GM19025 (cell line): ENCODE results near the gene PHF13.

Experiments
- ATAC-seq: cut with Tn5 transposase; IDR thresholded peaks from one replicate; pipeline ENCODE4 v1.9.1; 2021; ENCODE audit warnings: mild to moderate bottlenecking, low read depth, moderate library complexity; ENCODE audit not compliant: unreplicated experiment

The PHF13 gene

DNA sequence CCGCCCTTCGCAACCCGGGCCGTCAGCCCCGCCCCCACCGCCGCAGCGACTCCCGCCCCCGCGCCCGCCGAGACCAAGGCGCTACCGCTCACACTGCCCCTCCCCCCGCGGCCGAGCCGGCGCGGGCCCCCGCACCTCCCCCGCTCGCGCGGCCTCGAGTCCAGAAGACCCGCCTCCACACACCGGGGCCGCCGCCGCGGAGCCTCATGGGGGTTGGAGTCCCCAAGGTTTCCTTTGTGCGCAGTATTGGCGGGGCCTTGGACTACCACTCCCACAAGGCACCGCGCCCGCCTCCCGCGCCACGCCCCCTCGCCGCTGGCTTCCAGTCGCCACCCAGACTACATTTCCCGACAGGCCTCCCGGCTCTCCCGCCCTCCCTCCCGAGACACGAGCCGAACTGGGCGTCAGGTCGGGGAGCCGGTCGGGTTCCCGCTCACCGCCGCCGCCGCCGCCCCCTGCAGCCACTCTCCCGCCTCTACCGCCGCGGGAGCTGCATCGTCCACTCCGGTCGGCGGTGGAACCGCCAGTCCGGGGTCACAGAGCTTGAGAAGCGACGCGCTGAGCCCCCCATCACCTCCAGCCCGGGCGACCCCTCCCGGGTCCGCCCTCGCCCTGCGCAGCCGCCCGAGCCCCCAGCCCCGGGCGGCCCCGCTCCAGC, at the start of gene PHF13:
Gene PHF13 (plus strand): TSS at position 371 of the 658 bp plus-strand sequence. CDS start 336 bp downstream, outside the sequence.
- ATAC-seq, result peak; percentile 92

DNA sequence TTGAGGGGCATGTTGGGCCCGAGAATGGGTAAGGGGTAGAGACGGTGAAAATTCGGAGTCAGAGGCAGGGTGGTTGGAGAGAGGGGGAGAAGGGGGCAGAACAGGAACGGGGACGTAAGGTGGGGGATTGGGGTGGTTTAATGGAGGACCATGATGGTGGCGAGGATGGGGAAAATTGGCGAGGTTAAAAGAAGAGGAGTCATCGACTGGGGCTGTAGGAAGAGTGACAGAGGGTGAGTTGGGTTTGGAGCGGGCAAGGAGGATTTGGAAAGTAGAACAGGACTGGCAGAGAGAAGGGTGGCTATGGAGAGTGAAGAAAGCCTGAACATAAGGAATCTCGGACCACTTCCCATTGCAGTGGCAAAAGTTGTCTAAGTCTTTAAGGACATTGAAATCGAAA, 44.5 kb upstream of the PHF13 start:
- no peak for ATAC-seq

DNA sequence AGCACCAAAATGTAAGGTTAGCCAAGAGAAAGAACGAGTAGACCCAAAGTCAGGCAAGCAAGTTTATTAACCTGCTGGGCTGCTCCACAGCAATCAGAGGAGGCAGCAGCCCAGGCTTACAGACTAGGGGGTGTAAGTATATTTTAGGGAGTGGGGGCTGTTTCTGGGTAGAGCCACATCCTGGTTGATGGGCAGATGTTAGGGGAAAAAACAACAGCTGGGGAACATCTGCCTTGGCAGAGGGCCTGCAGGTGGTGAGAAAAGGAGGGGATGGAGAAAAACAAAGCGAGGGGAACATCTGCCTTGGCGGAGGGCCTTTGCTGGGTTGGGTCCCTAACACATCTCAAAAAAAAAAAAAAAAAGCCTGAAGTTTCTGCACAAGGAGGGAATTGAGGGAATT, 43.4 kb upstream of the PHF13 start:
- no peak for ATAC-seq

DNA sequence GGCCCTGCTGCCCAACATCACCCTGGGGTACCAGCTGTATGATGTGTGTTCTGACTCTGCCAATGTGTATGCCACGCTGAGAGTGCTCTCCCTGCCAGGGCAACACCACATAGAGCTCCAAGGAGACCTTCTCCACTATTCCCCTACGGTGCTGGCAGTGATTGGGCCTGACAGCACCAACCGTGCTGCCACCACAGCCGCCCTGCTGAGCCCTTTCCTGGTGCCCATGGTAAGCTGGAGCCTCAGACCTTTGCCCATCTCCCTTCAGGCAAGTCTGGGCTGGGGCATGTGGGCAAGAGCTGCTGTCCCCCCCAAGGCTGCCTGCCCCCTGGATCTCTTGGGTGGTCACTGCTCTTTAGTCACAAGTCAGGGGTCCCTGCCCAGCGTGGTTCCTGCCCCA, 42.5 kb upstream of the PHF13 start:
- no peak for ATAC-seq

DNA sequence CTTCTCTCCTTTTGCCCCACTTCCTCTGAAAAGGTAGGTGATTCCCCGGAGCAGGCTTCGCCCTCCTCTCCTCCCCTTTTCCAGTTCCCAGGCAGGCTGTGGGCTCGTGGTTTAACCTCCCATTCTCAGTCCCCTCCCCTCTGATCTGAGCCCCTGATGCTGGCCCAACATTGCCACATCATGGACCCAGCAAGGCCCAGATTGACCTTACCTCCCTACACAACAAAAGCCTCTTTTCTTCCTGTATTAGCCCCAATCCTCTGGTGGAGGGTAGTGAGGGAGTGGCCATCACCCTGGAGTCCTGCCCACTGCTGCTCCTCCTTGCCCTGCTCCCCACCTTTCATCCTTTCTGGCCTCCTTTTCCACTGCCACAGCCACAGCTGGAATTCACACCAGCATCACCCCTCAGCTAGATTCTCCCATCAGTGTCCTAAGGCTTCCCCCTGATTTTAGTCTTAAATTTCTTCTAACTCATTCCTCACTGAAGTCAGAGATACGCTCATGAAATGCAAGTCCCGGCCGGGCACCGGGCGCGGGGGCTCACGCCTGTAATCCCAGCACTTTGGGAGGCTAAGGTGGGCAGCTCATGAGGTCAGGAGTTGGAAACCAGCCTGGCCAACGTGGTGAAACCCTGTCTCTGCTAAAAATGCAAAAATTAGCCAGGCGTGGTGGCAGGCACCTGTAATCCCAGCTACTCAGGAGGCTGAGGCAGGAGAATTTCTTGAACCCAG, 40.7 kb upstream of the PHF13 start:
- ATAC-seq, result no peak

DNA sequence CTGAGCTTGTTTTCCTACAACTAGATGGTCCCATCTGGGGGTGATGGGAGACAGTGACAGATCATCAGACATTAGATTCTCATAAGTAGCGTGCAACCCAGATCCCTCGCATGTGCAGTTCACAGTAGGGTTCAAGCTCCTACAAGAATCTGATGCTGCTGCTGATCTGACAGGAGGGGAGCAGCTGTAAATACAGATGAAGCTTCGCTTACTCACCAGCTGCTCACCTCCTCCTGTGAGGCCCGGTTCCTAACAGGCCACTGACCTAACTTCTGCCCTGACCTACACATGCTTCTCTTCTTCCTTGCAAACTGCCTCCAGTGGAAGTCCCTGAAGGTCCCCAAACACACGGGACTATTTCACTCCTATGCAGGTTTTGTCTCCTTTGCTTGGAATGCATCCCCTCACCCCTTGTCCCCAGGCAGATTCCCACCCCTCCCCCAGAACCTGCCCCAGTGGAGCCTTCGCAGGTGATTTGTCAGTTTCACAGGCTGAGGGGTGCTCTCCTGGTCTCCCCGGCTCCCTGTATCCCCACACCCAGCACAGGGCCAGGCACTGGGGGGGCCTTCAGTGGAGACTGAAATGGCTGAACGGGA, 39.4 kb upstream of the PHF13 start:
- no peak for ATAC-seq

DNA sequence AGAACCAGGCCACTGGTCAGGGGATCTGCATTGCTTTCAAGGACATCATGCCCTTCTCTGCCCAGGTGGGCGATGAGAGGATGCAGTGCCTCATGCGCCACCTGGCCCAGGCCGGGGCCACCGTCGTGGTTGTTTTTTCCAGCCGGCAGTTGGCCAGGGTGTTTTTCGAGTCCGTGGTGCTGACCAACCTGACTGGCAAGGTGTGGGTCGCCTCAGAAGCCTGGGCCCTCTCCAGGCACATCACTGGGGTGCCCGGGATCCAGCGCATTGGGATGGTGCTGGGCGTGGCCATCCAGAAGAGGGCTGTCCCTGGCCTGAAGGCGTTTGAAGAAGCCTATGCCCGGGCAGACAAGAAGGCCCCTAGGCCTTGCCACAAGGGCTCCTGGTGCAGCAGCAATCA, 38.7 kb upstream of the PHF13 start:
- ATAC-seq, result no peak

DNA sequence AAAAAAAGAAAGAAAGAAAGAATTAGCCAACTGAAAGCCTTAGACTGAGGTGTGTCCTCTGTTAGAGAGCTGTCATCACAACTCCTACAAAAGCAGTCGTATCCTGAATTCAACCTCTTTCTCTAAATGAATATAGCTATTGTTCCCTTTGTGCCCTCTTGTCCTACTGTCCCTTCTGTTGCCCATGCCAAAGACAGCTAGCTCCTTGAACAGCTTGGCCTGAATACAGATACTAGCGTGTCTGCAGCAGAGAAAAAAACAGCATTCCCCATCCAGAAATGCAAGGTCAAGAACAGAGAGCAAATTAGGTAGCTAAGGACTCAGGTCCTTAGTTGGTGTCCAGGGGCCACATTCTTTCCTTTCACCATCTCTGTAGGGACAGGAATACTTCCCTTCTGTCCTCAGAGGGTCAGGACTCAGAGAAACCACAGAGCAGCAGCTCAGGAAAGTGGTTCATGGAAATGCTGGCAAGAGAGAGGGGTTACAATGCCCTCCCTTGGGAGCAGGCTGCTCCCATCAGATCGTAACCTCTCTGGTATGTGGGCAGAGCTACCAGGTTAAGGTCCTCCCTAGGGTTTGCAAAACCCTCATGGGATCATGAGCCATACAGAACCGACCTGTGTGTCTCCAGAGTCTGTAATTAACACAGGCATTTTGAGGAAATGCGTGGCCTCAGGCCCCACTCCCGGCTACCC, 35.6 kb upstream of the PHF13 start:
- no peak for ATAC-seq

DNA sequence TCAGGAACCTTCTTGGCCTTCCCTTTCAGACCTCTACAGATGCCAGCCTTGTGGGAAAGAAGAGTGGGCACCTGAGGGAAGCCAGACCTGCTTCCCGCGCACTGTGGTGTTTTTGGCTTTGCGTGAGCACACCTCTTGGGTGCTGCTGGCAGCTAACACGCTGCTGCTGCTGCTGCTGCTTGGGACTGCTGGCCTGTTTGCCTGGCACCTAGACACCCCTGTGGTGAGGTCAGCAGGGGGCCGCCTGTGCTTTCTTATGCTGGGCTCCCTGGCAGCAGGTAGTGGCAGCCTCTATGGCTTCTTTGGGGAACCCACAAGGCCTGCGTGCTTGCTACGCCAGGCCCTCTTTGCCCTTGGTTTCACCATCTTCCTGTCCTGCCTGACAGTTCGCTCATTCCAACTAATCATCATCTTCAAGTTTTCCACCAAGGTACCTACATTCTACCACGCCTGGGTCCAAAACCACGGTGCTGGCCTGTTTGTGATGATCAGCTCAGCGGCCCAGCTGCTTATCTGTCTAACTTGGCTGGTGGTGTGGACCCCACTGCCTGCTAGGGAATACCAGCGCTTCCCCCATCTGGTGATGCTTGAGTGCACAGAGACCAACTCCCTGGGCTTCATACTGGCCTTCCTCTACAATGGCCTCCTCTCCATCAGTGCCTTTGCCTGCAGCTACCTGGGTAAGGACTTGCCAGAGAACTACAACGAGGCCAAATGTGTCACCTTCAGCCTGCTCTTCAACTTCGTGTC, 34.7 kb upstream of the PHF13 start:
- no peak for ATAC-seq

DNA sequence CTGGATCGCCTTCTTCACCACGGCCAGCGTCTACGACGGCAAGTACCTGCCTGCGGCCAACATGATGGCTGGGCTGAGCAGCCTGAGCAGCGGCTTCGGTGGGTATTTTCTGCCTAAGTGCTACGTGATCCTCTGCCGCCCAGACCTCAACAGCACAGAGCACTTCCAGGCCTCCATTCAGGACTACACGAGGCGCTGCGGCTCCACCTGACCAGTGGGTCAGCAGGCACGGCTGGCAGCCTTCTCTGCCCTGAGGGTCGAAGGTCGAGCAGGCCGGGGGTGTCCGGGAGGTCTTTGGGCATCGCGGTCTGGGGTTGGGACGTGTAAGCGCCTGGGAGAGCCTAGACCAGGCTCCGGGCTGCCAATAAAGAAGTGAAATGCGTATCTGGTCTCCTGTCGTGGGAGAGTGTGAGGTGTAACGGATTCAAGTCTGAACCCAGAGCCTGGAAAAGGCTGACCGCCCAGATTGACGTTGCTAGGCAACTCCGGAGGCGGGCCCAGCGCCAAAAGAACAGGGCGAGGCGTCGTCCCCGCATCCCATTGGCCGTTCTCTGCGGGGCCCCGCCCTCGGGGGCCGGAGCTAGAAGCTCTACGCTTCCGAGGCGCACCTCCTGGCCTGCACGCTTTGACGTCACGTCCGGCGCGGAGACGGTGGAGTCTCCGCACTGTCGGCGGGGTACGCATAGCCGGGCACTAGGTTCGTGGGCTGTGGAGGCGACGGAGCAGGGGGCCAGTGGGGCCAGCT, 34.0 kb upstream of the PHF13 start, which contains the start of gene ZBTB48:
Gene ZBTB48 (plus strand): TSS at position 621 of the 745 bp plus-strand sequence. CDS start 616 bp downstream, outside the sequence.
- peak; percentile 94 for ATAC-seq

DNA sequence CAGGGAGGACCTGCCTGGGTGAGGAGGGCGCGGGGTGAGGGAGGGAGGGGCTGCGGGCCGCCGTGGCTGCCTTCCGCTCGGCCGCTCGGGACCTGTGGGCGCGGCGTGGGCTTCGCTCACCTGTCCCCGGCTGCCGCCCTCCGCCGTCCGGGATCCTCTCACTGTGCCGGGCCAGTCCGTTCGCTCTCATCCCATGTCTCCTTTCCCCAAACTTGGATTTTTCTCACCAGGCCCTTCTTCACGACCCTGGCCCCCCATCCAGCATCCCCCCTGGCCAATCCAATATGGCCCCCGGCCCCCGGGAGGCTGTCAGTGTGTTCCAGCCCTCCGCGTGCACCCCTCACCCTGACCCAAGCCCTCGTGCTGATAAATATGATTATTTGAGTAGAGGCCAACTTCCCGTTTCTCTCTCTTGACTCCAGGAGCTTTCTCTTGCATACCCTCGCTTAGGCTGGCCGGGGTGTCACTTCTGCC, 33.4 kb upstream of the PHF13 start:
- ATAC-seq, result no peak

DNA sequence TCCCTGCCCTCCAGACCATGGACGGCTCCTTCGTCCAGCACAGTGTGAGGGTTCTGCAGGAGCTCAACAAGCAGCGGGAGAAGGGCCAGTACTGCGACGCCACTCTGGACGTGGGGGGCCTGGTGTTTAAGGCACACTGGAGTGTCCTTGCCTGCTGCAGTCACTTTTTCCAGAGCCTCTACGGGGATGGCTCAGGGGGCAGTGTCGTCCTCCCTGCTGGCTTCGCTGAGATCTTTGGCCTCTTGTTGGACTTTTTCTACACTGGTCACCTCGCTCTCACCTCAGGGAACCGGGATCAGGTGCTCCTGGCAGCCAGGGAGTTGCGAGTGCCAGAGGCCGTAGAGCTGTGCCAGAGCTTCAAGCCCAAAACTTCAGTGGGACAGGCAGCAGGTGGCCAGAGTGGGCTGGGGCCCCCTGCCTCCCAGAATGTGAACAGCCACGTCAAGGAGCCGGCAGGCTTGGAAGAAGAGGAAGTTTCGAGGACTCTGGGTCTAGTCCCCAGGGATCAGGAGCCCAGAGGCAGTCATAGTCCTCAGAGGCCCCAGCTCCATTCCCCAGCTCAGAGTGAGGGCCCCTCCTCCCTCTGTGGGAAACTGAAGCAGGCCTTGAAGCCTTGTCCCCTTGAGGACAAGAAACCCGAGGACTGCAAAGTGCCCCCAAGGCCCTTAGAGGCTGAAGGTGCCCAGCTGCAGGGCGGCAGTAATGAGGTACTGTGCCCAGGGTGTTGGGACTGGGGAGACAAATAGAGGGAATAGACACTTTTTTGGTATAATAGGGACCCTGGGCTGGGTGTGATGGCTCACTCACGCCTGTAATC, 32.7 kb upstream of the PHF13 start:
- no peak for ATAC-seq

DNA sequence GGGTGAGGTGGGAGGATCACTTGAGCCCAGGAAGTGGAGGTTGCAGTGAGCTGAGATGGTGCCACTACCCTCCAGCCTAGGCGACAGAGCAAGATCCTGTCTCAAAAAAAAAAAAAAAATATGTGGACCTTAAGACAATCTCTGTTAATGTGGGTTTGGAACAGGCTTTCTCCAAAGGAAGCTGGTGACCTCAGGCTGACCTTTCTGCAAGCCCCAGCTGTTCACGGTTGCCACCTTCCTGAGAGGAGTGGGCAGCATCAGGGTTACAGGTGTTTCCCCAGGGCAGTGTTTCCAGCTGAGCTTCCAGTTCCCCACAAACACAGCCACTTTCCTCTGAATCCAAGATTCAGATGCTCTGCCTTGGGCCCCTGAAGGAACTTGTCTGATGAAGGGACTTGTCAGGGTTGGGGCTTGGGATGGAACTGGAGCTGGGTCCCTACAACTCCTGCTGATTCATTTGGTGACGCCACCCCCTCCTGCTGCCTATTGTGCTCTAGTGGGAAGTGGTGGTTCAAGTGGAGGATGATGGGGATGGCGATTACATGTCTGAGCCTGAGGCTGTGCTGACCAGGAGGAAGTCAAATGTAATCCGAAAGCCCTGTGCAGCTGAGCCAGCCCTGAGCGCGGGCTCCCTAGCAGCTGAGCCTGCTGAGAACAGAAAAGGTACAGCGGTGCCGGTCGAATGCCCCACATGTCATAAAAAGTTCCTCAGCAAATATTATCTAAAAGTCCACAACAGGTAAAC, 31.8 kb upstream of the PHF13 start:
- no peak for ATAC-seq

DNA sequence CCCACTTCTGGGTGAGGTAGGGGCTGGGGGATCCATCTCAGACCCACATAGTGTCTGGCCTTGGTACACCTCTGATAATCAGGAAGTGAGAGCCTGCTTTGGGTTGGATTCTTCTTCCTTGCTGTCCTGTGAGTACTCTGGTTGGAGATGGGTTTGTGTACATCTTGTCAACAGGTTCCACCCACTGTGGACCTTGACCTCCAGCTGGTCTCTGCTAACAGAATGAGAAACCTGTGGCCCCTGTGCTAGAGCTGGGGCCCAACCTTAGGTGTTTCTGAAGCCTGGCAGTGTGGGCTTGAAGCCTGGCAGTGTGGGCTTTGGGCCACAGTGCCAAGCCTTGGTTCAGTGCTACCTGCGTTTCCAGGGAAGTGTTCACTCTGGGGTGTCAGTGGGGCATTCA, 31.2 kb upstream of the PHF13 start:
- peak; percentile 30 for ATAC-seq

DNA sequence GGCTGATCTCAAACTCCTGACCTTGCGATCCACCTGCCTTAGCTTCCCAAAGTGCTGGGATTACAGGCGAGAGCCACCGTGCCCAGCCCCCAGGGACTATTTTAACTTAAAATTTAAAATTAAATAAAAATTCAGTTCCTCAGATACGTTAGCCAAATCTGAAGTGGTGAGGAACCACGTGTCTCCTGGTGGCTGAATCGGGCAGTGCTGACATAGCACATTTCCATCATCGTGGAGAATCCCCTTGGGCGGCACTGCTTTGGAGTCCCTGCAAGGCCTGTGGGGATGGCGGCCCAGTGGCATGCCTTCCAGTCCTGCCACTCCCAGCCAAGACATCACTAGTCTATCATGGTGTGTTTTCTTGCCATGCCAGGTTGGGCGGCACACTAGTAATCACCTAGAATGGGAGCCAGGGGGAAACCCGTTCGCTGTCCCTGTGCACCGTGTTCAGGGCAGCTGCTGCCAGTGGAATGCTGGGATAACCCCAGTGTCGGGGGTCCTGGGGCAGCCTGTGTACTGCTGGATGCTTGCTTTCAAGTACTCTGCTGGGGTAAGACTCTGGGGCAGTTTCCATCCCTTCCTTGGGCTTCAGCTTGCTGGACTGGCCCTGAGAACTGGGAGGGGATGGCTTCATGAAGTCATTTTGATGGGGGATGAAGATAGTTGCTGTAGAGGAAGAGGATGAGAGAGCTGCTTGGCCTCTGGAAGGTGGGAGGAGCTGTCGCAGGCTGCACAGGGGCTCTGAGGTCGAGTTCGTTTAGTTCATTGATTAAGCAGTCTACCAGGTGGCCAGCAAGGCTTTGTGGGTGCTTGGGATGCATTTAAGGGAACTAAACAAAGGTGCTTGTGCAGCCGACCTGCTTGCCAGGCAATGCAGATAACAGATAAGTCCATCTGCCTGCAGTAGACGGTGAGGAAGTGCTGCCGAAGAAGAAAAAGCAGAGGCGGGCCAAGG, 29.1 kb upstream of the PHF13 start:
- no peak for ATAC-seq

DNA sequence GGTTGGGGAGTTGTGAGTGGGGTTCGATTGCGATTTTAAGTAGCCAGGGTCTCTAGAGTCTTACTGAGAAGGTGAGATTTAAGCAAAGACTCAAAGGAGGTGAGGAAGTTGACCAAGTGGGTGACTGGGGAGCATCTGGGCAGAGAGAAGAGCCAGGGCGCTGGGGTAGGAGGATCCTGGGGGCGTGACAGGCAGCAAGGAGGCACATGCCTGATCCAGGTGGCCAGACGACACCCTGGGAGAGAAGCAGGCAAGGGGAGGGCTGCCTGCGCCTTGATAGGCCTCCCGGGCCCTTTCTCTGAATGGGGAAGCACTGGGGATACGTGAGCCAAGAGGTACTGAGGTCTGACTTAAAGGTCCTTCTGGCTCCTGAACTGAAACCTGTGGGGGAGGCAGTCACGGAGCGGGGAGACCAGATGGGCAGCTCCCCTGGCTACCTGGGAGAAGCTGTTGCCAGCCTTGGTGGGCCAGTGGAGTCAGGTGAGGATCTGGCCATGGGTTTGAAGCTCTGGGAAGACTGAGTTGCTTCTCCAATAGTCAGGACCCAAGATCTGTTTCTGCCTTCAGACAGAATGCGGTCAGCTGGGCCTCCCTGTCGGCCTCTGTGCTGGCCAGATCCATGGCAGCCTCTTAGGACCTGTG, 28.3 kb upstream of the PHF13 start:
- ATAC-seq, result no peak
